Fibroblast of skin of left biceps (primary cell): ENCODE results near the gene RAPGEF2.
A peak's percentile ranks its signal among the peaks of the same experiment; 100 is the strongest.
"Not testable (repeated sequence)": the region's sequence is repeated elsewhere in the genome, so short reads cannot be mapped to it uniquely, and the experiment has no call there.

Source experiments
- DNase-seq, 2 experiments: peaks; one replicate each; pipeline ENCODE4 v3.0.0-alpha.2; 2013; ENCODE audit warnings: low read depth in 2 of 2

The RAPGEF2 gene, protein sequence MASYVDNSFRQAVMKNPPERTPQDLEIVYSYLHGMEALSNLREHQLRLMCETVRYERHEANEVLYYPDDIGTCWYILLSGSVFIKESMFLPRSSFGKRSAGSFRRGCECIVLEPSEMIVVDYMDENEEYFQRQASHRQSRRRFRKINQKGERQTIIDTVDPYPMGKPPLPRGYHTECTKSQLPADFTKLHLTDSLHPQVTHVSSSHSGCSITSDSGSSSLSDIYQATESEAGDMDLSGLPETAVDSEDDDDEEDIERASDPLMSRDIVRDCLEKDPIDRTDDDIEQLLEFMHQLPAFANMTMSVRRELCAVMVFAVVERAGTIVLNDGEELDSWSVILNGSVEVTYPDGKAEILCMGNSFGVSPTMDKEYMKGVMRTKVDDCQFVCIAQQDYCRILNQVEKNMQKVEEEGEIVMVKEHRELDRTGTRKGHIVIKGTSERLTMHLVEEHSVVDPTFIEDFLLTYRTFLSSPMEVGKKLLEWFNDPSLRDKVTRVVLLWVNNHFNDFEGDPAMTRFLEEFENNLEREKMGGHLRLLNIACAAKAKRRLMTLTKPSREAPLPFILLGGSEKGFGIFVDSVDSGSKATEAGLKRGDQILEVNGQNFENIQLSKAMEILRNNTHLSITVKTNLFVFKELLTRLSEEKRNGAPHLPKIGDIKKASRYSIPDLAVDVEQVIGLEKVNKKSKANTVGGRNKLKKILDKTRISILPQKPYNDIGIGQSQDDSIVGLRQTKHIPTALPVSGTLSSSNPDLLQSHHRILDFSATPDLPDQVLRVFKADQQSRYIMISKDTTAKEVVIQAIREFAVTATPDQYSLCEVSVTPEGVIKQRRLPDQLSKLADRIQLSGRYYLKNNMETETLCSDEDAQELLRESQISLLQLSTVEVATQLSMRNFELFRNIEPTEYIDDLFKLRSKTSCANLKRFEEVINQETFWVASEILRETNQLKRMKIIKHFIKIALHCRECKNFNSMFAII (N-terminal part only)

DNA sequence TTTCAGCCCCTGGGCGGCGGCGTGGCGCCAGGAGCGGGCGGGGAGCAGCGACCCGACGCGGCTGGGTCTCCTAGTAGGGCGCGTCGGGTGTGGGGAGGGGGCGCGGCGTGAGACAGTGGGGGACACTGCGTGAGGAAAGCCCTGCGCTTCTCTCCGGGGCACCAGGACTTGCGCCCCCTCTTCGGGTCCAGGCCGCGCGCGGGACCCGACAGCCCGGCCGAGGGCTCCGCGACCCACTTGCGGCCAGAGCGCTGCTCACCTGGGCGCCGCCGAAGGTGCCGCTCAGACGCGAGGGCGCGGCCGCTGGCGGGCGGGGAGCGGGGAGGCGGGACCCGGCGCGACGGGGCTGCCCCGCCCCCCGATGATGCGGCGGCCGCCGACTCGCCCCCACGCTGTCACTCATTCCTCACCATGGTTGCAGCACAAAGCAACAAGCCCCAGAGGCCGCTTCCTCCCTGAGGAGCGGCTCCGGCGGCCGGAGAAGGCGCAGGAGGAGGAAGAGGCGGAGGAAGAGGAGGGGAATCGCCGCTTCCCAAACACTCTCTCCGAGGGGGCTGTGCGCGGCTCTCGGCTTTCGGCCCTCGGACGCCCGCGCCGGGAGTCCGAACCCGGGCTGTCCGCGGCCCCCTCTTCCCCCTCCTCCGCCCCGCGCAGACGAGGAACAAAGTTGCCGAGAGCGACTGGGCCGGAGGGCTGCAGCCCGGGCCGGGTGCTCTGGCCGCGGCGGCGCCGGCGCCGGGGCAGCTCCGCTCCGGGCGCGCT lies at the start of gene RAPGEF2:
Gene RAPGEF2 (plus strand): TSS at position 458 of the 762 bp plus-strand sequence. CDS start 1,084 bp downstream, outside the sequence.
- DNase-seq: peak; percentile 83 to 86

DNA sequence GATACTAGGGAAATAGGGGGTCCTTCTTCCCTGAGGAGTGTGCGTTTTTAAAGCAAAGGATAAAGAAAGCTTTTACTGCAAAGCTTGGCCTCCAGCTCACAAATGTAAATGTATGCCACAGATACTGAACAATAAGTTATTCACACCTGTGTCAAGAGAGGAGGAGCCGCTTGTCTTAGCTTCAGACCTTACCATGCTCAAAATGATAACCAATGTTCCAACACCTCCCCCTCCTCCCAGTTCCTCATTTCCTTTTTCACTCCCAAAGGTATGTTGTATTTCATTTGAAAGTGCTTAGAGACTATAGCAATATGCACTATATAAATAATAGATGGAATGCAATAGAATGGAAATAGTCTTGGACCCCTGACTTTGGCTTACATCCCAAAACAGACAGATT lies 47.0 kb upstream of the RAPGEF2 start:
- no peak for DNase-seq

DNA sequence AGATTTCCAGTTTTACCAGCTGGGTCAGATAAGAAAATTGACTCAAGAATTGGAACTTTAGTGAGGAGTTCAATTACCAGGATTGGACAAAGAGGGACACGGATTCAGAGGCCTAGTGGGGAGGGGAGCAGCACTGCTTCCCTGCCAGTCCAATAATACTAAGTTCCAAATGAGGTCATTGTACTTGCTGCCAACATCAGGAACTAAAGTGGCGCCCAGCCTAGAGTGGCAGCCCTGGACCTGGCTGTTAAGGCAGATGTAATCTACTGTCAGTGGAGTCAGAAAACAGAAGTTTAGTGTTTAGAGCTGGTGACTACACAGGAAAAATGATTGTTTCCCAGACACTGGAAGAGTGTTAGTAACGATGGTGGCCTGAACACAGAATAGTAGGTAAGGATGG lies 42.7 kb upstream of the RAPGEF2 start:
- no peak for DNase-seq

DNA sequence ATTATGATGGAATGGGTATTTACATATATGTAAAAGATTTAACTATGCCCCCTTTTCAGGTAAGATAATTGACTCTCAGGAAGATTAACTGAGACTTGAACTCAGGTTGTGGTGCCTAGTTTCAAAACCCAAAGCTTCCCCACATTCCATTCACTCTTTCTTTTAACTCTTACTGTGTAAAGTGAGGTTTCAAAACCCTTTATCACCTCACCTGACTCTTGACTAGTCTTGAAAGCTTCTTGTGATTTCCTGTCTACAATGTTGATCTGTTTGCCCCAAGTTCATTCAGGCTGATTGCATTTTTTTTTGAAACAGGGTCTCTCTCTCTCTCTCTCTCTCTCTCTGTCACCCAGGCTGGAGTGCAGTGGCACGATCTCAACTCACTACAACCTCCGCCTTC lies 40.5 kb upstream of the RAPGEF2 start:
- no peak for DNase-seq

DNA sequence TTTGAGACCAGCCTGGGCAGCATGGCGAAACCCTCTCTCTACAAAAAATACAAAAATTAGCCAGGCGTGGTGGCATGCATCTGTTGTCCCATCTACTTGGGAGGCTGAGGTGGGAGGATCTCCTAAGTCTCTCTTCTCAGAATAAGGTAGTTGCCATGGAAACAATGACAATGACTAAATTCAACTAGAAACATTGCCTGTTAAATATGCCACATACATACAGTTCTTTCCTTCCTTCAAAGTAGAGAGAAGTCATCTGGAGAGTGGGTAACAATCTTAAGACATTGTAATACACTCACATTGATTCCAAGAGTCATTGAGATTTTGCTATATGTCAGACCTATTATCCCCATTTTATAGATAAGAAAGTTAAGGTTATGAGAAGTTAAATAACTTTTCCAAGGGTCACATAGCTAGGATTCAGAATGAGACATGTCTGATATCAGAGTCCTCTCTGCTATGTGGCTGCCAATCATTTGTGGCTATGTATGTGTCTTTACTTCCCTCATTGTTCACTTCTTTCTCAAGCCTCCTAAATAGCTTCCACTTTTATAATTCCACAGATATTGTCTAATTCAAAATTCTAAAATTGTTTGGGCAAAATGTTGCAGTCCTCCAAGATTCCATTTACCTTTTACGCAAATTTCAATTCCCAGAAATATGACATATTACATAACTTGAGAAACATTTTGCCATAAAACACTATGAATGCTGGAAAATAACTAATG lies 37.2 kb upstream of the RAPGEF2 start:
- DNase-seq: no peak

DNA sequence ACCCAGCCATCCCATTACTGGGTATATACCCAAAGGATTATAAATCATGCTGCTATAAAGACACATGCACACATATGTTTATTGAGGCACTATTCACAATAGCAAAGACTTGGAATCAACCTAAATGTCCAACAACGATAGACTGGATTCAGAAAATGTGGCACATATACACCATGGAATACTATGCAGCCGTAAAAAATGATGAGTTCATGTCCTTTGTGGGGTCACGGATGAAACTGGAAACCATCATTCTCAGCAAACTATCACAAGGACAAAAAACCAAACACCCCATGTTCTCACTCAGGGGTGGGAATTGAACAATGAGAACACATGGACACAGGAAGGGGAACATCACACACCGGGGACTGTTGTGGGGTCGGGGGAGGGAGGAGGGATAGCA lies 34.7 kb upstream of the RAPGEF2 start:
- not testable (repeated sequence) for DNase-seq

DNA sequence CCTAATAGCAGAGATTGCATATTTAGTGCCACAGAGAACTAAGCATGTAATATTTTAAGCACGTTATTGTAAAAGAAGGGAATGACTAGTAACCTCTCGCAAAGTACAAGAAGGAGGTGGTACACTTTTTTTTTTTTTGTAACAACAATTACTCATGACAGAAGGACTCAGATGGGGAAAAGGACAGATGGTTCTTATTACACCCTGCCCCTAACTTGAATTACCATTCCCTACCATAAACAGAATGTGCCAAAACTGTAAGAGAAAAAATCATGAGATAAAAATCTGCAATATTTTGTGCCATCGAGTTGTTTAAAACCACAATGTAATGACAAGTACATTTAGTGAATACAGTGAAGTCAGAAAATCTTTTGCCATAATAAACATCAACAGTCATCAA lies 33.0 kb upstream of the RAPGEF2 start:
- DNase-seq: peak; percentile 40 to 50

DNA sequence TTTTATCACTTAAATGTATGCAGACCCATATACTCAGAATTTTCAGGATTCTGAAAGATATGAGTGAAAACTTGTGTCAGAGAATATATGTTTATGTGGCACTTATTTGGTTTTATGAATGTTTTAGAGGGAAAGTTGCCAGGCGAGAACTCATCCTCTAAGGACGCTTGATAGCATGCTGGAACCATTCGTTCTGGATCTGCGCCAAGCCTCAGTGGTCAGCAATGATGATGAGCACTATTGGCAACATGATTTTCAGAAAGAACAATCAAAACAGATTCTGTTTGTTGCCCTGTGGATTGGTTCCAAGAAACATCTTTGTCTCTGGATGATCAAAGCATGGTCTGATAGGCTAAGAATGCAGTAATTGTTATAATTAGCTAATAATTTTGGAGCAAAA lies 32.1 kb upstream of the RAPGEF2 start:
- DNase-seq: no peak

DNA sequence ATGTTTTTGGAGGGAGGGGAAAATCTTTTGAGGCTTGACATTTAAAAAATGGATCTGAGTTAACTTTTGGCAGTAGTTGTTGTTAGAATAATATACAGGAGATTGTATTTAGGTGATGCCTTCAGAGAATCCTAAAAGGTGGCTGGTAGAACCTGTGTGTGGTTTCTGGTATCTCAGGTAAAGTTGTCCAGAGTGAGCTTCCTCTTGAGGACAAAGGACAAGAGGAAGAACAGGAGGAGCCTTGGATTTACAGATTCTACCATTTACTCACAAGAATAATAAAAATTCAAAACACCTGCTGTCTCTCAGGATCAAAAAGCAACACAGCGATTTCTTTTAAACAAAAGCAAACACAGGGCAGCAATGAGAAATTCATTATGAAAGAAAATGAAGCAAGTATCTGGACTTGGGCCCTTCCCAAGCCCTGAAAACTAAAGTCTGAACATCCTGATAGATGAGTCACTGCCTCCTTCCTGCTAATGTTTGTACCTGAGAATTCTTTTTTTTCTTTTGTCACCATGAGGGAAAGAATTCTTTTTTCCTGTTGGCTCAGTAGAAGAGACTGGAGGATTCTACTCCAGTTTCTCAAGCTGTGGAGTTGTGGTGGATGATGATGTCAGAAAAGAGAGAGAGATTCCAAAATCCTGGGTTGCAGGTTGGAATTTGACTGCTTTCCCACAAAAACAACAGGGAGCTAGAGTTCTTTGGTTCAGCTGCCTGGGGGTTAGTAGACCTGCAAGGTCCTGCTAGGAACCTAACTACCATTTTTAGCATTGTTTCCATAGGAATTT lies 31.5 kb upstream of the RAPGEF2 start:
- peak; percentile 46 to 47 for DNase-seq

DNA sequence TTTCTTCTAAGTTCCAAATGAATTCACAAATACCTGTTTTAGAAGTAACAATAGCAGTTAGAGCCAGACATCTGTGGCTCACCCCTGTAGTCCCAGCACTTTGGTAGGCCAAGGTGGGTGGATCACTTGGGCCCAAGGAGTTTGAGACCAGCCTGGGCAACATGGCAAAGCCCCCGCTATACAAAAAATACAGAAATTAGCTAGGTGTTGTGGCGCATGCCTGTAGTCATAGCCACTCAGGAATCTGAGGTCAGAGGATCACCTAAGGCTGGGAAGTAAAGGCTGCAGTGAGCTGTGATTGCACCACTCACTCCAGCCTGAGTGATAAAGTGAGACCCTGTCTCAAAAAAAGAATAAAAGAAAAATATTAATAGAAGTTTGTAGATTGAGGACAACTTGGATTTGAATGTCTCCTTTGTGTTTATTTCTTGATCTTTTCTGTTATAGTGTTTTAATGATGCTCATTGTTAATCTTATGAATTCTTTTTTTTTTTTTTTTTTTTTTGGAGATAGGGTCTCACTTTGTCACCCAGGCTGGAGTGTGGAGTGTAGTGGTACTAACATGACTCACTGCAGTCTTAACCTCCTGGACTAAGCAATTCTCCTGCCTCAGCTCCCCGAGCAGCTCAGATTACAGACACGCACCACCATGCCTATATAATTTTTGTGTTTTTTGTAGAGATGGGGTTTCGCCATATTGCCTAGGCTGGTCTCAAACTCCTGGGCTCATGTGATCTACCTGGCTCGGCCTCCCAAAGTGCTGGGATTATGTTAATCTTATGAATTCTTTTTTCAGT lies 30.7 kb upstream of the RAPGEF2 start:
- DNase-seq: no peak

DNA sequence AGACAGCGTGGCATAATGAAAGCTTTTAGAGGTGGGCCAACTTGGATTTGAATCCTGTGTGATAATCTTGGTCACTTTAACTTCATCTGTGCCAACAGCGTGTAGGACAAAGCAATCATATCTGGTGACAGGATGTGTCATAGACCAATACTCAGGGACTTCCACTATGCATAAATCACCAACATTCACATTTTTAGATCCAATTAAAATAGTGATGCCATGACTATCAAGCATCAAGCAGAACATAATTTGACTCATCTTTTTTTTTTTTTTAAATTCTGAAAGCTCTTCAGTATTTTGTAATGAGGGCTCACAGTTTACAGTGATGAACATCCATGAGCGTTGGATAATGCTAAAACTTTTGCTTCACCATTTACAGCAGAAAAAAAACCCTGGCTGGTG lies 27.3 kb upstream of the RAPGEF2 start:
- peak in 1 of 2 experiments; percentile 11 for DNase-seq

DNA sequence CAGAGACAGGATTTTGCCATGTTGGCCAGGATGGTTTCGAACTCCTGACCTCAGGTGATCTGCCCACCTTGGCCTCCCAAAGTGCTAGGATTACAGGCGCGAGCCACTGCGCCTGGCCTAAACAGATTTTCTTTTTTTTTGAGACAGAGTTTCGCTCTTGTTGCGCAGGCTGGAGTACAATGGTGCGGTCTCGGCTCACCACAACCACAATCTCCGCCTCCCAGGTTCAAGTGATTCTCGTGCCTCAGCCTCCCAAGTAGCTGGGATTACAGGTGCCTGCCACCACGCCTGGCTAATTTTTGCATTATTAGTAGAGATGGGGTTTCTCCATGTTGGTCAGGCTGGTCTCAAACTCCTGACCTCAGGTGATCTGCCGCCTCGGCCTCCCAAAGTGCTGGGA lies 25.9 kb upstream of the RAPGEF2 start:
- DNase-seq: not testable (repeated sequence)

DNA sequence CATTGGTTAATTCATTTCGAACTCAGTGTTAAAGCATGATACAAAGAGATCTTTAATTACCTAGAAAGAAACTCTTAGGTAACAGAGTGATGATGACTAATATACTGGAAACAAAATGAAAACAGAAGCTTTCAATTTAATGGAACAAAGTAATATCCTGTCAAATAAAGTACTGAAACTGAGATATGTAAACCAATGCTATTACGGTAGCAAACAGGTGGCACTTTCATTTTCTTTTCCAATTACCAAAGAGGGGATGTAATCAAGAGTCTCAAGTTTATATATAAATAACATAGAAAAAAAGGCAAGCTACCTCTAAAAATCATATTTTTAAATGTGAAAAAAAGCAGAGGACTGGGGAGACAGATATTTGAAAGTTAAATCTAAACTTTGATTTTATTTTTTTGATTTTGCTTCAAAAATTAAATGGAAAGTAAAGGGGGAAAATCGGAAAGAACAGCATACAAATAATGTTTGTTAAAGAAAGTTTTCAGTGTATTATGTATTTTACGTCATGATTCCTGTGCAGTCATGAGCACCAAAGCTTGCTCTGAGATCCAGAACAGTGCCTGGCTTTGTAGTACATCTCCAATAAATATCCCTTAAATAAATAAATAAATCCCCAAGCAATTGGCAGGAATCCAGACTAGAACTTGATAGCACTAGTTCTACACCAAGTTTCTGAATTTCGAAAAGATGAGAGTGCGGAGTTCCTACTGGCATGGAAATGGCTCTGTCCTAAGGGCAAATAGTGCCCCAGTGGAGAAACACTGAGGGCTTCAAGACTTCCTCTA lies 25.0 kb upstream of the RAPGEF2 start:
- DNase-seq: no peak

DNA sequence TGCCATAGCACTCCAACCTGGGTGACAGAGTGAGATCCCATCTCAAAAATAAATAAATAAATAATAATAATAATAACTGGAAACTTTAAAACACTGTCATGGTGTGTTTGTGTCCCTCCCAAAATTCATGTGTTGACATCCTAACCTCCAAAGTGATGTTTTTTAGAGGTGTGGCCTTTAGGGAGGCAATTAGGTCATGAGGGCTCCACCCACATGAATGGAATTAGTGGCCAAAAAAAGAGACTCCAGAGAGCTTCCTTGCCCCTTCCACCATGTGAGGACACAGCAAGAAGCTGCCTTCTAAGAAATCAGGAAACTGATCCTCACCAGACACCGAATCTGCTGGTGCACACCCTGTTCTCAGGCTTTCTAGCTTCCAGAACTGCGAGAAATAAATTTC lies 23.8 kb upstream of the RAPGEF2 start:
- DNase-seq: no peak

DNA sequence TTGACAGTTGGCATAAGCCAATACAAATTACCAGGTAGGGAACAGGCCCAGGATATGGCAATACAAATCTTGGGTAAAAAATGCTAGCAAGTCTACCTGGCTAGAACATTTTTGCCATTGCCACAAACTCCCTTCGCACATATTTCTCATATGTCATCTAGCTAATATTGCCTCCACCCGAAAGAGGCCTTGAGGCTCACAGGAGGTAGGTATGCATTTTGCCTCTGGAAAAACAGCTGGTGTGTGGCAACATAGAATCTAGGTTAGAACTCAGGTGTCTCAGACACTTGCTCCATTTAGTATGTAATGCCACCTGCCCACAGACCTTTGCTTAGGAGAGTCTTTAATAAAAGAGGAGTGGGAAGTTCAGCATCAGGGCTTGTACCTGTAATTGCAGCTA lies 16.3 kb upstream of the RAPGEF2 start:
- no peak for DNase-seq

DNA sequence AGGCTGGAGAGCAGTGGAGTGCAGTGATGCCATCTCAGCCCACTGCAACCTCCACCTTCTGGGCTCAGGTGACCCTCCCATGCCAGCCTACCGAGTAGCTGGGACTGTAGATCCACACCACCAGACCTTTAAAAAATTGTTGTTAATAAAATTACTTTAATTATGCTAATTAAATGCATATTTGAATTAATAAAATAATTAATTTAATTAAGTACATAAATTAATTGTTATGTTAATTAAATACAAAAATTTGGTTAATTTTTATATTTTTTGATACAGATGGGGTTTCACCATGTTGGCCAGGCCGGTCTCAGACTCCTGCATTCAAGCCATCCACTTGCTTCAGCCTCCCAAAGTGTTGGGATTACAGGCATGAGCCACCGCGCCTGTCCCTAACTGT lies 12.6 kb upstream of the RAPGEF2 start:
- no peak for DNase-seq

DNA sequence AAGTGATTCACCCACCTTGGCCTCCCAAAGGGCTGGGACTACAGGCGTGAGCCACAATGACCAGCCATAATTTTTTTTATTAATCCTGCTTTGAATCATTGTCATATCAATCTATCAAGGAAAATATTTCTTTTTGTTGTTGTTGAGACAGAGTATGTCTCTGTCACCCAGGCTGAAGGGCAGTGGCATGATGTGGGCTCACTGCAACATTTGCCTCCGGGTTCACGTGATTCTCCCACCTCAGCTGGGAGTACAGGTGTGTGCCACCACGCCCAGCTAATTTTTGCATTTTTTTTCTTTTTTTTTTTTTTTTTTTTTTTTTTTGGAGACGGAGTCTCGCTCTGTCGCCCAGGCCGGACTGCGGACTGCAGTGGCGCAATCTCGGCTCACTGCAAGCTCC lies 8.7 kb upstream of the RAPGEF2 start:
- DNase-seq: not testable (repeated sequence)

DNA sequence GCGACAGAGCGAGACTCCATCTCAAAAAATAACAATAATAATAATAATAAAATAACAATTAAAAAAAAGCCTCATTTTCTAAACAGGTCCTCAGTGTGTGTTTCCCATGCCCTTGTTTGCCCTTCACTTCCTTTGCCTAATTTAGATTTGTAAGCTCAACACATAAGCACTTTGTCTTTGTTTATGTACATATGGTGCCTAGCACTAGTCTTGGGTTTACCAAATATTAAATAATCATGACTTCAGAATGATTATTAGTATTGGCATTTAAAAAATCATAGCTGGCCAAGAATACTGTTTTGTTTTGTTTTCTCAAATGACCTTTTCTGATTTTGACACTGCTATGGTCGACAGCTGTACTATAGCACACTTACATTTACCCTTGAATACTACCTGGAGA lies 6.4 kb upstream of the RAPGEF2 start:
- DNase-seq: no peak

DNA sequence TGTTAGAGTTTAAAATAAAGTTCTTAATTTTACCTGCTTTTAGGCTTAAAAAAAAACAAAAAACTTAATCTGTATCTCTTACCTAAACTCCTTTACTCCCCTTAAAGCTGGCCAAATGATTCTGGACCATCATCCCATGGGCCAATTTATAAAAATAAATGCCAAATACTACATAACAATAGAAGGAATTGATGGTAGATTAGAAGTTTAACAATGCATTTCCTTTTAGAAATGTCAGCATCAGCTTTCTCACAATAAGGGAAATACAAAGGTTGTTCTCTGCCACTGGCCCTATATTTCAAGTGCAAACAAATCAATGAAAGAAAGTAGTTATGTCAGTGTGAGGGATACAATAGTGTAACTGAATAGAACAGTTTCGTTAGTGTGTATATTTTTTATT lies 5.7 kb upstream of the RAPGEF2 start:
- no peak for DNase-seq
